Measurements from ENCODE around the gene IPO9. TPM values are rescaled to one million over a fixed set of nuclear protein-coding genes. Genes with fewer than 3 reads are reported as not detected.

Gene IPO9
- polyA plus RNA-seq, 4 donors = 7.0 to 26.0 (median 12.3) TPM

DNA sequence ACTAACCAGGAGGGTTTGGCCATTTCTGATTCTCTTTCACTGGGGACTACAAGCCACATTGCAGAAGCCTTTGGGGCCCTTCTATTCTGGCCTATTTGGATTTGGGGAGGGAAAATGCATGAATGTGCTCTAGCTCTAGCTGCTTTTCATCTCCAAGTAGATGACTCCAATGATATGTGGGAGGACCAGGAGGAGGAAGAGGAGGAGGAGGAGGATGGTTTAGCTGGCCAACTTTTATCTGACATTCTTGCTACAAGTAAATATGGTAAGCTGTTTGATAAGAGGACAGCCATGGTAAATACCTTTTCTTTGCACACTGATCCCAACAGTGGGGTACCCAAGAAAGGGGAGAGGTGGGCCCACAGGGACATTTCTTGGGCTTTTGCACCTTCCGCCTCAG lies 45.7 kb downstream of the IPO9 start:
- DNase-seq (no peak), FAIRE-seq (no peak)
- 98 to 100% (median 100%) methylated on average over 1 of the region's 1 CpG for WGBS, 3 donors
- no peaks in the 10 kb centered on the region for H3K9me3 ChIP-seq (ENCODE audit: control insufficient read depth in 2 of 2, insufficient read depth in 1 of 2, low read depth in 1 of 2, low read length in 1 of 2)
- peaks cover 11 to 56% (median 24%) of the 10 kb centered on the region in 3 donors for H3K36me3 ChIP-seq (ENCODE audit: control insufficient read depth in 3 of 3, insufficient read depth in 2 of 3, low read depth in 1 of 3, low read length in 3 of 3)
- no peaks in the 10 kb centered on the region for H3K27me3 ChIP-seq (ENCODE audit: control insufficient read depth in 3 of 3, insufficient read depth in 3 of 3, low read length in 3 of 3)
- H3K27ac ChIP-seq (ENCODE audit: low read depth in 1 of 3, low read length in 2 of 3) = no peak overlapping the region
- H3K4me3 ChIP-seq (ENCODE audit: low read depth in 1 of 3, low read length in 3 of 3) = no peak overlapping the region
- no peaks in the 10 kb centered on the region for H3K4me1 ChIP-seq (ENCODE audit: control insufficient read depth in 3 of 3, insufficient read depth in 2 of 3, low read depth in 1 of 3, low read length in 2 of 3)

DNA sequence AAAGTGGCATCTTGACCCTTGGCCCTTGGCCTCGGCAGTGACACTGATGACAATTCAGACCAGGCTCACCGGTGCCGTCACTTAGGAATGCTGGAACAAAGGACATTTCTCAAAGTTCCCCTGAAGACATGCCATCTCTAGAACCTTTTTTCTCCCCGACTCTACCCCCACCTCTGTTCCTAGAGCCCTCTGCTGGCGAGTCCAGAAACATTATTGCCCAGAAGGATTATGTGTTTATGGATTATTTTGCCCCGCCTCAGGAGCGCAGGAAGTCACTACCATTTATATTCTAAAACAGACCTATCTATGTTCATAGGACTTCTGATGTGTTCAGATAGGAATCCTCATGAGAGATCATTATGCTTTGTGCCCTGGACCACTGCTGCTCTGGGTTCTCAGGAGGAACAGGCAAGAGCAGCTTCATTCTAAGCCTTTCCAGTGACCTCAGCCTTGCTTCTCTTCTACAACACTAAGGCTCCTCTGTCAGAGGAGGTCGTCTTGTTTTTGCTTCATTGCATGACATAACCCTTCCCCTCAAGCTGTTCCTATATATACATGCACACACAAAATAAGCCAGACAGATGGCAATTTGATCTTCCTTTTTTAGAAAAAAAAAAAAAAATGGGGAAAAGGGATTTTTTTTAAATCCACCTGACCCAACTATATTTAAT lies 47.3 kb downstream of the IPO9 start:
- Histone ChIP-seq H3K9me3 (ENCODE audit: control insufficient read depth in 2 of 2, insufficient read depth in 1 of 2, low read depth in 1 of 2, low read length in 1 of 2) (no peaks in the 10 kb centered on the region), H3K4me1 (ENCODE audit: control insufficient read depth in 3 of 3, insufficient read depth in 2 of 3, low read depth in 1 of 3, low read length in 2 of 3) (no peaks in the 10 kb centered on the region), H3K27ac (ENCODE audit: low read depth in 1 of 3, low read length in 2 of 3) (no peak overlapping the region), H3K36me3 (ENCODE audit: control insufficient read depth in 3 of 3, insufficient read depth in 2 of 3, low read depth in 1 of 3, low read length in 3 of 3) (peaks cover 3 to 47% (median 12%) of the 10 kb centered on the region in 3 donors), H3K27me3 (ENCODE audit: control insufficient read depth in 3 of 3, insufficient read depth in 3 of 3, low read length in 3 of 3) (no peaks in the 10 kb centered on the region), H3K4me3 (ENCODE audit: low read depth in 1 of 3, low read length in 3 of 3) (no peak overlapping the region)
- no peak for FAIRE-seq
- WGBS, 3 donors = 43 to 62% (median 52%) methylated on average over 8 of the region's 8 CpGs
- peak; percentile 24 to 37 for DNase-seq

DNA sequence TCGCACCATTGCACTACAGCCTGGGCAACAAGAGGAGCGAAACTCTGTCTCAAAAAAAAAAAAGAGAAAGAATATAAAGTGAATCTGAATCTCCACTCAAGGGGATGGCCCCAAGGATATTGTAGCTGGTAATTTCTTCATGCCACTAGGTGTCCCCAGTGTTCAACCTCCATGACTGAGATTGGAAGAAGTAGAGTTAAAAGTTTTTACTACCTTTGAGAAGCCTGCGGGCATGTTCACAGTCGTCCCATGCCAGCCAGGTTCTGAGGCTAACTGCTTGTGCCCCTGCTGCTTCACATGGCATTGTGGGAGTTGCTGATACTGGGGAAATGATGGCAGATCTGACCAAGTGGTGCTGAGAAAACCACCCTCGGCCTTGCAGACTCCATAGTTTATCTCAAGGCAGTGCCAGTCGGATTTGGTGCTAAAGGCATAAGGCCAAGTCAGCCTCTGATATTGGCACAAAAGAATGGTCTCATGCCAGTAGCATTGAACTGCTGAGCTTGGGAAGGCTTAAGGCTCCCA lies 49.0 kb downstream of the IPO9 start:
- 43 to 58% (median 56%) methylated on average over 6 of the region's 6 CpGs for WGBS, 3 donors
- Histone ChIP-seq H3K9me3 (ENCODE audit: control insufficient read depth in 2 of 2, insufficient read depth in 1 of 2, low read depth in 1 of 2, low read length in 1 of 2) (no peaks in the 10 kb centered on the region), H3K27me3 (ENCODE audit: control insufficient read depth in 3 of 3, insufficient read depth in 3 of 3, low read length in 3 of 3) (no peaks in the 10 kb centered on the region), H3K36me3 (ENCODE audit: control insufficient read depth in 3 of 3, insufficient read depth in 2 of 3, low read depth in 1 of 3, low read length in 3 of 3) (peaks cover under 1 to 32% (median 6%) of the 10 kb centered on the region in 3 donors), H3K4me1 (ENCODE audit: control insufficient read depth in 3 of 3, insufficient read depth in 2 of 3, low read depth in 1 of 3, low read length in 2 of 3) (no peaks in the 10 kb centered on the region), H3K4me3 (ENCODE audit: low read depth in 1 of 3, low read length in 3 of 3) (no peak overlapping the region), H3K27ac (ENCODE audit: low read depth in 1 of 3, low read length in 2 of 3) (no peak overlapping the region)
- DNase-seq = peak; percentile 49 to 62
- FAIRE-seq = no peak

DNA sequence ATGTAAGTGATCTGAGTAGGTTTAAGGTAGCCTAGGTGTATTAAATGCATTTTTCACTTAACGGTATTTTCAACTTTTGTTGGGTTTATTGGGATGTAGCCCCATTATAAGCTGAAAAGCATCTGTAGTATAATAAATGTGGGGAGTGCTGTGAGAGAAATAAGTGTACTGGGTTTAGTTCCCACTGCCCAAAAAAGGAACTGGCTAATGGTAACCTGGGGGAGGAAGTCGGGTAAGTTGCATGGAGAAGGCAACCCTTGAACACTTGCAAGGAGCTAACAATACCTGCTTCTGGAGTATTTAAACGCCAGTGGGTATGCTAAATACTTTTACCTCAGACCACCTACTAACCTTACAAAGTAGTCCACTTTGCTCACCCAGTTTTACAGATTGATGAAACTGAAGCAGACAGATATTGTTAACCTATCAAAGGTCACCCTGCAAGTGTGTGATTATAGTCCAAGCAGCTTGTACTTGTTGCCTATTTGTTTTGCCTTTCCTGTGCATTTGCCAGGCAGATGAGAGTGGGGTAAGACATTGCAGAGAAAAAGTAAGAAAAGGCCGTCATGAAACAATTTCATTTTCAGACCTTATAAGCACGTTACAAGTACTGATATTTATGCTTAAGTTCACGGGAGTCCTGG lies 52.1 kb downstream of the IPO9 start:
- H3K9me3 ChIP-seq (ENCODE audit: control insufficient read depth in 2 of 2, insufficient read depth in 1 of 2, low read depth in 1 of 2, low read length in 1 of 2) = no peaks in the 10 kb centered on the region
- H3K4me1 ChIP-seq (ENCODE audit: control insufficient read depth in 3 of 3, insufficient read depth in 2 of 3, low read depth in 1 of 3, low read length in 2 of 3) = no peaks in the 10 kb centered on the region
- FAIRE-seq = no peak
- H3K36me3 ChIP-seq (ENCODE audit: control insufficient read depth in 3 of 3, insufficient read depth in 2 of 3, low read depth in 1 of 3, low read length in 3 of 3) = peaks cover 0 to 8% (median 0%) of the 10 kb centered on the region in 3 donors
- peaks cover 0 to 16% (median 0%) of the 10 kb centered on the region in 3 donors for H3K27me3 ChIP-seq (ENCODE audit: control insufficient read depth in 3 of 3, insufficient read depth in 3 of 3, low read length in 3 of 3)
- H3K27ac ChIP-seq (ENCODE audit: low read depth in 1 of 3, low read length in 2 of 3) = no peak overlapping the region
- H3K4me3 ChIP-seq (ENCODE audit: low read depth in 1 of 3, low read length in 3 of 3) = no peak overlapping the region
- 52 to 66% (median 56%) methylated on average over 6 of the region's 6 CpGs for WGBS, 3 donors
- no peak for DNase-seq

DNA sequence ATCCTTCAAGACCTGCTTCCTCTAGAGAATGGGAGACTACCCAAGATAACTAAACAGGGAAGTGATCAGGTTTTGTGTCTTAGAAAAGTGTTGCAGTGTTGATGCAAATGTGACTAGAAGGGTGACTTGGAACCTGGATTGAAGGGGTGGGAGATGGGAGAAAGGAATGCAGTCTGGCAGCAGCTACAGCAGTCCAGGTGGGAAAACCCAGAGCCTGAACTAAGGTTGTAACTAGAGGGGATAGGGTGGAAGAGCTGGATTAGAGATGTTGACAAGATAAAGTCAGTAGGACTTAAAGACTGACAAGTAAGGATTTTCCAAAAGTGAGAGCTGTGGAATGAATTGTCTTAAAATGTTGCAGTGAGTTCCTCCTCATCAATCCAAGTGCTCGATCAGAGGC lies 52.7 kb downstream of the IPO9 start:
- 83 to 100% (median 87%) methylated on average over 1 of the region's 1 CpG for WGBS, 3 donors
- H3K4me3 ChIP-seq (ENCODE audit: low read depth in 1 of 3, low read length in 3 of 3) = no peak overlapping the region
- DNase-seq (no peak), FAIRE-seq (no peak)
- no peak overlapping the region for H3K27ac ChIP-seq (ENCODE audit: low read depth in 1 of 3, low read length in 2 of 3)
- no peaks in the 10 kb centered on the region for H3K4me1 ChIP-seq (ENCODE audit: control insufficient read depth in 3 of 3, insufficient read depth in 2 of 3, low read depth in 1 of 3, low read length in 2 of 3)
- peaks cover 0 to 21% (median 0%) of the 10 kb centered on the region in 3 donors for H3K27me3 ChIP-seq (ENCODE audit: control insufficient read depth in 3 of 3, insufficient read depth in 3 of 3, low read length in 3 of 3)
- H3K36me3 ChIP-seq (ENCODE audit: control insufficient read depth in 3 of 3, insufficient read depth in 2 of 3, low read depth in 1 of 3, low read length in 3 of 3) = peaks cover 0 to 3% (median 0%) of the 10 kb centered on the region in 3 donors
- H3K9me3 ChIP-seq (ENCODE audit: control insufficient read depth in 2 of 2, insufficient read depth in 1 of 2, low read depth in 1 of 2, low read length in 1 of 2) = no peaks in the 10 kb centered on the region

DNA sequence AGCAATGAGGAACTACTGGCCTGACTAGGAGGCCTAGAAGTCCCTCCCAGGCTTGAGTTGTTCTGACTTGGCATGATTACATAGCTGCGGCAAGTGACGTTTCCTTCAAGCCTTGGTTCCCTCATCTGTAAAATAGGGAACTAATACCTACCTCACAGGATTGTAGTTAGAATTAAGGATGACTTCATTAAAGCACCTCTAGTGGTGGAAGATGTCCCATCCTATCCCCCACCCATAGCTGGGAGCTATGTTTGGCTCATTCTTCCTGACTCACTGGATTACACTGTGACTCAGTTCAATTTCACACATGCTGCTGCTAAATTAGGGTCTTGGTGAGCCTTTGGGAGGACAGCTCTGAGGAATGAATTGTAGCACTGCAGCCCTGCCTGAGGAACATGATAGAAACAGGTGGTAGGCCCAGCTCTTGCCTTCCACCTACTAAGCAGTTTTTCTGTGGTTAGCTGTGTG lies 53.7 kb downstream of the IPO9 start:
- H3K4me3 ChIP-seq (ENCODE audit: low read depth in 1 of 3, low read length in 3 of 3) = no peak overlapping the region
- no peak overlapping the region for H3K27ac ChIP-seq (ENCODE audit: low read depth in 1 of 3, low read length in 2 of 3)
- H3K36me3 ChIP-seq (ENCODE audit: control insufficient read depth in 3 of 3, insufficient read depth in 2 of 3, low read depth in 1 of 3, low read length in 3 of 3) = no peaks in the 10 kb centered on the region
- DNase-seq = no peak
- no peak for FAIRE-seq
- no peaks in the 10 kb centered on the region for H3K4me1 ChIP-seq (ENCODE audit: control insufficient read depth in 3 of 3, insufficient read depth in 2 of 3, low read depth in 1 of 3, low read length in 2 of 3)
- WGBS, 3 donors = 58 to 65% (median 65%) methylated on average over 2 of the region's 2 CpGs
- H3K27me3 ChIP-seq (ENCODE audit: control insufficient read depth in 3 of 3, insufficient read depth in 3 of 3, low read length in 3 of 3) = peaks cover 0 to 31% (median 0%) of the 10 kb centered on the region in 3 donors
- H3K9me3 ChIP-seq (ENCODE audit: control insufficient read depth in 2 of 2, insufficient read depth in 1 of 2, low read depth in 1 of 2, low read length in 1 of 2) = no peaks in the 10 kb centered on the region

DNA sequence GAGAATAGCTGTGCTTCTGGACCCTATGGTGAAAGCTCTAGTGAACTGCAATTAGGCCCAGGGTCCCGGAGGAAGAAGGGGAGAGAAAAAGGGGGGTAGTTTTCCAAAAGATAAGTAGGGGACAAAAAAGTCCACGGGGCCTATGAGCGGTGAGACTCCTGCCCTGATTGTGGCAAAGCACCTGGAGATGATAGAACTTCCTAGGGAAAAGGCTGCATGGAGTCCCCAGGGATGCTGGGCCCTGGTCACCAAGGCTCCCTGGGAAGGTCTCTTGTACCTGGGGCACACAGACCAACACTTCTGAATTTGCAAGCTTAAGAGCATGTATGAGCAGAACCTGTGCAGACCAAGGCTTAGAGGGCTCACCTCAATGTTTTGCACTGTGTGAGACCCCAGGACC lies 54.3 kb downstream of the IPO9 start:
- Histone ChIP-seq H3K27ac (ENCODE audit: low read depth in 1 of 3, low read length in 2 of 3) (no peak overlapping the region), H3K9me3 (ENCODE audit: control insufficient read depth in 2 of 2, insufficient read depth in 1 of 2, low read depth in 1 of 2, low read length in 1 of 2) (no peaks in the 10 kb centered on the region), H3K4me1 (ENCODE audit: control insufficient read depth in 3 of 3, insufficient read depth in 2 of 3, low read depth in 1 of 3, low read length in 2 of 3) (peaks cover 0 to 4% (median 0%) of the 10 kb centered on the region in 3 donors), H3K36me3 (ENCODE audit: control insufficient read depth in 3 of 3, insufficient read depth in 2 of 3, low read depth in 1 of 3, low read length in 3 of 3) (no peaks in the 10 kb centered on the region), H3K4me3 (ENCODE audit: low read depth in 1 of 3, low read length in 3 of 3) (no peak overlapping the region), H3K27me3 (ENCODE audit: control insufficient read depth in 3 of 3, insufficient read depth in 3 of 3, low read length in 3 of 3) (peaks cover 0 to 37% (median 0%) of the 10 kb centered on the region in 3 donors)
- 52 to 84% (median 63%) methylated on average over 3 of the region's 3 CpGs for WGBS, 3 donors
- DNase-seq (no peak), FAIRE-seq (no peak)

DNA sequence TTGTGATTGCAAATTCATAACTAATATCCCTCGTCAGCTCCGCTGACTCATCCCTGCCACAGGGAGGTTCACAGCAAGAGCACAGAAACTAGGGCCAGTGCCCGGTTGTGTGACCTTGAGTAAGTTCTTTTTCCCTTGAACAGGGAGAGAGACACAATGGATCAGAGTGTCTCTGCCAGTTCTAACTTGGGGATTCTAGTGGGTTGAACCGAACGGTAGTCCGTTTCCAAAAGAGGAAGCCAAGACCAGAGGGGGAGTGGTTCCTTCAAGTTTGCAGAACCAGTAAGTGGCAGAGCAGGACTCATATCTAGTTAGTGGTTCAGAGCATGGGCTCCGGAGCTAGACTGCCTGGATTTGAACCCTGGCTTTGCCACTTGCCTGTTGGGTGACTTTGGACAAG lies 54.8 kb downstream of the IPO9 start:
- Histone ChIP-seq H3K9me3 (ENCODE audit: control insufficient read depth in 2 of 2, insufficient read depth in 1 of 2, low read depth in 1 of 2, low read length in 1 of 2) (no peaks in the 10 kb centered on the region), H3K4me3 (ENCODE audit: low read depth in 1 of 3, low read length in 3 of 3) (no peak overlapping the region), H3K27ac (ENCODE audit: low read depth in 1 of 3, low read length in 2 of 3) (no peak overlapping the region), H3K4me1 (ENCODE audit: control insufficient read depth in 3 of 3, insufficient read depth in 2 of 3, low read depth in 1 of 3, low read length in 2 of 3) (peaks cover 0 to 7% (median 0%) of the 10 kb centered on the region in 3 donors), H3K36me3 (ENCODE audit: control insufficient read depth in 3 of 3, insufficient read depth in 2 of 3, low read depth in 1 of 3, low read length in 3 of 3) (no peaks in the 10 kb centered on the region), H3K27me3 (ENCODE audit: control insufficient read depth in 3 of 3, insufficient read depth in 3 of 3, low read length in 3 of 3) (peaks cover 0 to 41% (median 0%) of the 10 kb centered on the region in 3 donors)
- WGBS, 3 donors = 17 to 33% (median 20%) methylated on average over 7 of the region's 7 CpGs
- DNase-seq (peak in 1 of 2 donors; percentile 9), FAIRE-seq (no peak)

Measured in small intestine (tissue), 7 donors.